ENCODE data around the gene HSD3B7.

GRCh38 chr16:30964574-30965226, 20.3 kb upstream of the HSD3B7 start:
- no peak for TF ChIP-seq ZNF18 (tag by site-specific recombination; IDR thresholded peaks at IDR 0.05)
- no peak for TF ChIP-seq ZNF23 (tag by site-specific recombination; IDR thresholded peaks at IDR 0.05; ENCODE audit: borderline replicate concordance)
- TF ChIP-seq, protein P1, sequence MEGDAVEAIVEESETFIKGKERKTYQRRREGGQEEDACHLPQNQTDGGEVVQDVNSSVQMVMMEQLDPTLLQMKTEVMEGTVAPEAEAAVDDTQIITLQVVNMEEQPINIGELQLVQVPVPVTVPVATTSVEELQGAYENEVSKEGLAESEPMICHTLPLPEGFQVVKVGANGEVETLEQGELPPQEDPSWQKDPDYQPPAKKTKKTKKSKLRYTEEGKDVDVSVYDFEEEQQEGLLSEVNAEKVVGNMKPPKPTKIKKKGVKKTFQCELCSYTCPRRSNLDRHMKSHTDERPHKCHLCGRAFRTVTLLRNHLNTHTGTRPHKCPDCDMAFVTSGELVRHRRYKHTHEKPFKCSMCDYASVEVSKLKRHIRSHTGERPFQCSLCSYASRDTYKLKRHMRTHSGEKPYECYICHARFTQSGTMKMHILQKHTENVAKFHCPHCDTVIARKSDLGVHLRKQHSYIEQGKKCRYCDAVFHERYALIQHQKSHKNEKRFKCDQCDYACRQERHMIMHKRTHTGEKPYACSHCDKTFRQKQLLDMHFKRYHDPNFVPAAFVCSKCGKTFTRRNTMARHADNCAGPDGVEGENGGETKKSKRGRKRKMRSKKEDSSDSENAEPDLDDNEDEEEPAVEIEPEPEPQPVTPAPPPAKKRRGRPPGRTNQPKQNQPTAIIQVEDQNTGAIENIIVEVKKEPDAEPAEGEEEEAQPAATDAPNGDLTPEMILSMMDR (tag by site-specific recombination; IDR thresholded peaks at IDR 0.05): no peak
